Erythroblast (primary cell): Measurements from ENCODE around the gene WDR44.
"Not testable (repeated sequence)": the region's sequence is repeated elsewhere in the genome, so short reads cannot be mapped to it uniquely, and the experiment has no call there.

ENCODE experiments used
- DNase-seq, 2 experiments: peaks; one replicate each; lab custom pipeline; 2025; lab: John Stamatoyannopoulos, UW
- GATA1 ChIP-seq: IDR thresholded peaks from 2 replicates; pipeline ENCODE4 v1.6.1; 2011; ENCODE audit warnings: low read depth, mild to moderate bottlenecking, control low read depth, low read length, moderate library complexity
- POLR2A ChIP-seq: IDR thresholded peaks from 2 replicates; pipeline ENCODE4 v1.6.1; 2011; ENCODE audit warnings: mild to moderate bottlenecking, low read length

WDR44 gene, protein sequence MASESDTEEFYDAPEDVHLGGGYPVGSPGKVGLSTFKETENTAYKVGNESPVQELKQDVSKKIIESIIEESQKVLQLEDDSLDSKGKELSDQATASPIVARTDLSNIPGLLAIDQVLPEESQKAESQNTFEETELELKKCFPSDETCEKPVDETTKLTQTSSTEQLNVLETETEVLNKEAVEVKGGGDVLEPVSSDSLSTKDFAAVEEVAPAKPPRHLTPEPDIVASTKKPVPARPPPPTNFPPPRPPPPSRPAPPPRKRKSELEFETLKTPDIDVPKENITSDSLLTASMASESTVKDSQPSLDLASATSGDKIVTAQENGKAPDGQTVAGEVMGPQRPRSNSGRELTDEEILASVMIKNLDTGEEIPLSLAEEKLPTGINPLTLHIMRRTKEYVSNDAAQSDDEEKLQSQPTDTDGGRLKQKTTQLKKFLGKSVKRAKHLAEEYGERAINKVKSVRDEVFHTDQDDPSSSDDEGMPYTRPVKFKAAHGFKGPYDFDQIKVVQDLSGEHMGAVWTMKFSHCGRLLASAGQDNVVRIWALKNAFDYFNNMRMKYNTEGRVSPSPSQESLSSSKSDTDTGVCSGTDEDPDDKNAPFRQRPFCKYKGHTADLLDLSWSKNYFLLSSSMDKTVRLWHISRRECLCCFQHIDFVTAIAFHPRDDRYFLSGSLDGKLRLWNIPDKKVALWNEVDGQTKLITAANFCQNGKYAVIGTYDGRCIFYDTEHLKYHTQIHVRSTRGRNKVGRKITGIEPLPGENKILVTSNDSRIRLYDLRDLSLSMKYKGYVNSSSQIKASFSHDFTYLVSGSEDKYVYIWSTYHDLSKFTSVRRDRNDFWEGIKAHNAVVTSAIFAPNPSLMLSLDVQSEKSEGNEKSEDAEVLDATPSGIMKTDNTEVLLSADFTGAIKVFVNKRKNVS

DNA sequence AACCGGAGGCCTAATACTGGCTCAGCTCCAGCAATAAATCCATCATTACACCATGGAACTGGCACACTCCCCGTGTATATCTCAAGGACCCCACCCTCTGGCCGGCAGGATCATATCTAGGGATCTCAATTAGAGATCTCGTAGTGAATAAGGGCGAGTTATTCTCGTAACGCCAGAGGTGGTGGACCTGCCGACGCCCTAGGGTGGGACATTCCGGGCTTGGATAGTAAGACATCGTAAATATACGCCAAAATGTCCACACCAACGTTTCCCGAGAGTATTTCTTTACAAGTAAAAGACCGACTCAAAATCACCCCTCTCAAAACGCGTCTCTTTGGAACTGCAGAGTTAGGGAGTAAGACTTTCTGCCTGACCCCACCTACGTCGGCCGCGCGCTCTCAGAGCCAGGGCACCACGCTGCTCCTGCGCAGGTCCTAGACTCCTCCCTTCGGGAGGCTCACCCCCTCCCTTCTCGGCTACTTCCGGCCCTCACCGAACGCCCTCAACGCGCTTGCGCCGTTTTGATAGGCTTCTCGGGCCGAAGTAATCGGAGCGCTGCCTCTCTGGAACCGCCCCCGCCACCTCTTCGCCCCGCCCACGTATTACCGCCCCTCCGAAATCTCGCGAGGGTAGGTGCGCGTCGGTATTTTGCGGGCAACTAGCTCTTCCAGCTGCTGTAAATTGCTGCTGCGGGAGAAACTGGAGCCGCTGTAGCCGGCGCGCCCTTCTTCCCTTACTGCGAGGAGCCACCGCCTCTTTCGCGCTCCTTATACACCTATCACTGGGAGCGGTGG, at the start of gene WDR44:
TSS of gene WDR44 (plus strand) at position 643 of the 794 bp plus-strand sequence. CDS start 398 bp downstream, outside the sequence.
- peak; percentile 96 to 97 for DNase-seq
- TF ChIP-seq POLR2A, result peak; percentile 78
- no peak for TF ChIP-seq GATA1

DNA sequence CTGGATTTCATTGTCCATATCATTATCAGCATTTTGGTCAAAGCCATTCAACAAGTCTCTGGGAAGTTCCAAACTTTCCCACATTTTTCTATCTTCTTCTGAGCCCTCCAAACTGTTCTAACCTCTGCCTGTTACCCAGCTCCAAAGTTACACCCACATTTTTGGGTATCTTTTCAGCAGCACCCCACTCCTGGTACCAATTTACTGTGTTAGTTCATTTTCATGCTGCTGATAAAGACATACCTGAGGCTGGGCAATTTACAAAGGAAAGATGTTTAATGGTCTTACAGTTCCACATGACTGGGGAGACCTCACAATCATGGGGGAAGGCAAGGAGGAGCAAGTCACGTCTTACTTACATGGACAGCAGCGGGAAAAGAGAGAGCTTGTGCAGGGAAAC, 40.1 kb upstream of the WDR44 start:
- DNase-seq, result not testable (repeated sequence)

DNA sequence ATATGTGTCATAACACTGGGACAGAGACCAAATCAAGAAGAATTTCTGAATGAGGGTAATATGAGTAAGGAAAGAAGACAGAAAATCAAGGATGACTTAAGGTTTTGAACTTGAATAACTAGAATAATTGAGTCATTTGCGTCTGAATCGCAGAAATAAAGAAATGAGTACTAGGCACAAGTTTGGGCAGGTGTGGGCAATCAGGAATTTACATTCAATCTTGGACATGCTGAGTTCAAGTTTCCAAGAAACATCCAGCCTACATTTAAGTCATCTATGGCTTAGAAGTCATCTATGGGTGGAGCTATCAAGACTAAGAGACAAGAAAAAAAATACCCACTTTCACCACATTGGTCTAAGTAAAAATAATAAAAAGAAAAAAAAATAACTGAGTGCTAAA, 30.4 kb upstream of the WDR44 start:
- DNase-seq, result no peak
- no peak for TF ChIP-seq POLR2A
- TF ChIP-seq GATA1, result no peak

DNA sequence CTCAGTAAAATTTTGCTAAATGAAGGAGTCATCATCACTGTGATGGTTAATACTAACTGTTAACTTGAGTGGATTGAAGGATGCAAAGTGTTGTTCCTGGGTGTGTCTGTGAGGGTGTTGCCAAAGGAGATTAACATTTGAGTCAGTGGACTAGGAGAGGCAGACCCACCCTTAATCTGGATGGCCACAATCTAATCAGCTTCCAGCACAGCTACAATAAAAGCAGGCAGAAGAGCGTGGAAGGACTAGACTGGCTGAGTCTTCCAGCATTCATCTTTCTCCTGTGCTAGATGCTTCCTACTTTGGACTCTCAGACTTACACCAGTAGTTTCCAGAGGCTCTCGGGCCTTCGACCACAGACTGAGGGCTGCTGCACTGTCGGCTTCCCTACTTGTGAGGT, 21.3 kb upstream of the WDR44 start:
- DNase-seq, result peak; percentile 38 to 79
- TF ChIP-seq GATA1 (no peak), POLR2A (no peak)

DNA sequence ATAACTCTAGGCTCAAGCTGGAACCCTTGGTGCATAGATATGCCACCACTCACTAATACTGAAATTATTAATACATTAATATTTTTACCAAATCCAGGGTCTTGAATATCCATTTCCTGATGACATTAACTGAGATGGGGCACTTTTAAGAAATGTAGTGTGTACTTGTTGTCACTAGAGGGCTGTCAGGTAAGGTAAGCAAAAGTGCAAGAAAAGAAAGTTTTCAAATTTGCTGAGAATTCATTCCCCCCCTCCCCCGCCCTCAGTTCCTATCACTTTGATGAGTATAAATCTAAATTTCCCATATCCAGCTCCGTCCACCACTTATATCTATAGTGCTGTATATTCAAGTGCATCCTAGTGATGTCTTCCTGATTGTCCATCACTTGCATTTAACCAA, 20.5 kb upstream of the WDR44 start:
- DNase-seq, result peak; percentile 9 to 14
- TF ChIP-seq POLR2A (no peak), GATA1 (no peak)

DNA sequence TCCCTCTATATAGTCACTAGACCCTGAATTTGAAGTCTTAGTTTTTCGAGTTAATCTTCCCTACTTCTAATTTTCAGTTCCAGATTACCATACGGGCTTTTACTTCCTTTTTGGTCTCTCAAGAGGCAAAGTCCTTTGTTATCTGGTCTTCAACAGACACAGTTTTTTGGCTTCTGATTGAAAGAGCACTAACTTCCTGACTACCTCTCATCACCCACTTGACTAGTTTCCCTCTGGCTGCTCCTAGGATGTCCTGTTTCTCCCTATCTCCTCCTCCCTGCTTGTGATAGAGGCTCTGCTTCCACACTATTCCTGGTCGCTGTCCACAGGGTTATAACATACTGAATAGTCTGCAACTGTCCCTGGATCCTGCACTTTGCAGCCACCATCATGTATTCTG, 16.7 kb upstream of the WDR44 start:
- TF ChIP-seq POLR2A (no peak), GATA1 (no peak)
- peak; percentile 49 to 79 for DNase-seq

DNA sequence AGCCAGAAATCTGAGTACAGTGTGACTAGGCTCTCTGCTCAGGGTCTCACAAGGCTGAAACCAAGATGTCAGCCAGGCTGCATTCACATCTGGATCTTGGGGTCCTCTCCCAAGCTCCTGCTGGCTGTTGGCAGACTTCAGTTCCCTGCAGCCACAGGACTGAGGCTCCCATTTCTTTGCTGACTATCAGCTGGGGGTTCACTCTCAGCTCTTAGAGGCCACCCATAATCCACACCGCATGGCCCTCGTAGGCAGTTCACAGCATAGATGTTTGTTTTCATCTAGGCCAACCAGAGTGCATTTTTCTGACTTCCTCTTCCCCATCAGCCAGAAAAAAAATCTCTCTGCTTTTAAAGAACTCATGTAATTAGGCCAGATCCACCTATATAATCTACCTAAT, 8.2 kb upstream of the WDR44 start:
- DNase-seq, result no peak
- TF ChIP-seq GATA1 (no peak), POLR2A (no peak)

DNA sequence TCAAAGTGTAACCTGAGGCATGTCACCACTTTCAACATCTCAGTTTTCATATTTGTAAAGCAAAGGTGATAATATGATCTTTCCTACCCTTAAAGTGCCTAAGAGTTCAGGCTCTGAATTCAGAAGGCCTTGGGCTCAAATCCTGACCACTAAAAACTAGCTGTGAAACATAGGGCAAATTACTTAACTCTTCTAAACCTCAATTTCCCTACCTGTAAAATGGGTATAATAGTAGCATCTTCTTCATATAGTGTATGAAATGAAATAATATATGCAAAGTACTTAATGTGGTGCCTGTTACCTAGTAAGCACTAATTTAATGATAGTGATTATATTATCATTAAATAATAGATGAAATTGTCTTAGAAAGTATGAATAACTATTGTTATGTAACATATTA, 7.0 kb upstream of the WDR44 start:
- no peak for DNase-seq
- TF ChIP-seq POLR2A, result no peak
- TF ChIP-seq GATA1, result no peak

DNA sequence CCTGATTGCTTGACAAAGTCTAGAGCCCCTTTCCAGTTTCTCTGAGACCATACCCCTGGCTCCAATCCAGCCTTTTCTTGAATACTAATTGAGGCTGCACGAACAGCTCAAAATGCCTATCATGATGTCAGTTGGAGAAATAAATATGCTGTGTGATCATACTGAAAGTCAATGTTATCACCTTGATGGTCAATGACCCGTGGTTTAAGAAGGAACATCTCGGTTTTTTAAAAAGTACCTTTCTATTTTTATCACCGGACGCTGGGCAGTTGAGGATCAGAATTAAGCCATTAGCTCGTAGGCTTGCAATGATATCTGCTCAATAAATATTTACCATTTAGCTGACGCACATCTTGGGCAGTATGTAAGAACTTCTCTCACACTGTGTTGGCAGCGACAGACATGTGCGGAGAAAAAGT, 852 bp upstream of the WDR44 start:
- no peak for TF ChIP-seq POLR2A
- no peak for TF ChIP-seq GATA1
- peak in 1 of 2 experiments; percentile 38 for DNase-seq

DNA sequence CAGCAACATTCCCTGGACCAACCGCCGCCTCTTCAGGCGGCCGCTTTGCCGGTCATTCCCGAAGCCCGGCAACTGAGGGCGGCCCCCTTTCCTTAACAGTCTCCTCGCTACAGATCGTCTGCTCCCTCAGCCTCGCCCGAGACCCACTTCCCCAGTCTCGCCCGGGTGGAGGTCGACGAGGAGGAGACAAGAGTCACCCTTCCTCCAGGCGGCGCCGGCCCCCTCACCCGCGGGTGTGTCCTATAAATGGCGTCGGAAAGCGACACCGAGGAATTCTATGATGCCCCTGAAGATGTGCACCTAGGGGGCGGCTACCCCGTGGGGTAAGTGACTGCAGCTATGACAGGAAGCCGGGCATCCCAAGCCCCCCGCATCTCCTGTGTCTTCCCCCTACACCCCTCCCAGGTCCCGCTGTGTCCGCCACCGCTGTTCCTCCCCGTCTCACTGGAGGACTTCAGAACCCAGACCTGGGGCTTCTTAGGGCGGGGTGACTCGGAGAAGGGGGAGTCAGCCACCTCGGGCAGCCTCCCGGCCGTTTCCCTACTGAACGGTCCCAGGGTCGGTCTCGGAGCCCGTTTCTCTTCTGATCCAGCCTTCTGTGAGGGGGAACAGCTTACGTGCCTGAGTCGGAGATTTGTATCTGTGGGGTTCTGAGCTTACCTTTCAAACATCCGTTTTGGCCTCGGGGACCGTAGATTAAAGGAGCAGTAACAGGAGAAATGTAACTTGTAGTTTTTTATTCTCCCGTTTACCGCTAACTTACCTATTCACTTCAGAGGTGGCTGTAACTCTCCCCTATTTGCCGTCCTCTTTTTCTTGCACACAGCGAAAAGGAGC, 570 bp downstream of the WDR44 start:
- TF ChIP-seq GATA1, result no peak
- no peak for TF ChIP-seq POLR2A
- peak; percentile 68 to 79 for DNase-seq

DNA sequence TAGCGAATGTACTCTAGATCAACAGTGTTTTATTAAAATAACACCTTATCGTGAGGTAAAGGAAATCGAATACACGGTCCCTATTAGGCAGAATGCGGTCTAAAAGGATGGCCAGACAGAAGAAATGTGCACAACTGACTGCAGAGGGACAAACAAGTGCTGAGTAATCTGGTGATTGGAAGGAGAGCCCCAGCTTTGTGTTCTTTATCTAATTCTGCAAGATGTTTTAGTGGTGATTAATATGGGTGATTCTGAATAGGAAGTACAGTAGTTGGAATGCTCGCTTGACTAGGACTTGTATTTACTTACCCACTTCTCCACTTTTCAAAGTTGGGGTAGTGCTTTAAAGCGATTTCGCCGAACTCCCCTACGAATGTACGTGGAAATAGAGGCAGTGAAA, 1.2 kb downstream of the WDR44 start:
- DNase-seq, result peak; percentile 67 to 84

DNA sequence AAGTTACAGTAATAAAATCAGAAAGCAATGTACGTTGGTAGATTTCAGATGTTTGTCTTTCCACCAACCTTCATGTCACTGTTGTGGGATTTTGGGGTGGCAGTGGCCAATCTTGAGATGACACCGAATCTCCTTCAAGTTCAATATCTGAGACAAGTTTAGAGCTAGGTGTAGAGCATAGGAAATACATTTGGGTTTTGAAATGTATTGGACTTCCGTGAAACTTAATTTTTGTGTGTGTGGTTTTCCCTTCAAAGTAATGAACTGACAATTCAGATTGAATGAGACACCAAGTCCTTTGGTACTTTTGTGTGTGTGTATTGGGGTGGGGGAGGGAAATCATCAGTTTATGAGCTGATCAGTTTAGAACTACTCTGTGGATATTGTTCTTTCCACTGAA, 1.8 kb downstream of the WDR44 start:
- peak; percentile 20 to 24 for DNase-seq
- TF ChIP-seq GATA1 (no peak), POLR2A (no peak)

More for the DNA sequence above, 1.2 kb downstream of the WDR44 start:
- peak; percentile 48 for TF ChIP-seq POLR2A
- TF ChIP-seq GATA1, result no peak

DNA sequence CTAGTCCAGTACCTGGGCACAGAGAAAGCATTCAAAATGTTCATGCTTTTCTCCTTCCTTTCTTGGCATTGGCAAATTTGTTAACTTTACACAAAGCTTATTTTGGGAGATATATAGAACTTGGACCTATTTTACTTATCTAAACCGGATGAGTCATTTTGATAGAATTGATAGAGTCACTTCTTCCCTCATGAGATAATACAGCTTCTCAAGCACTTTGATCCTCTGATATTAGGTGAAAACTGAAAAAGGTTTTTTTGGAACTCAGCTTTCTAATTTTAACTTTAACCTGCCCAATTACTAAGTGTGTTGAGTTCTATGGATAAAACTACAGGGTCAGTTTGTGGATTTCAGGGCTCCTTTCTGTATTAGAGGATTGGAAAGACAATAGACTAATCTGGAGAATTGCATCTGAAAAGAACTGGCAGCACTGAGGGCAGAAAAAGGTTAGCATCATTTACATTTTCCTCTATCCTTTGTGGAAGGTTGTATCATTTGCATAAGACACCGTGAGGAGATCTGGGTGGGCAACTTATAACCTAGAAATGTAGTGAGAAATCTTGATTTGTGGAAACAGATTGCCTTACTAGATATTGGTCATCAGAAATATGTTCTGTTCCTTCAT, 2.4 kb downstream of the WDR44 start:
- peak in 1 of 2 experiments; percentile 0 for DNase-seq
- TF ChIP-seq POLR2A, result no peak
- TF ChIP-seq GATA1, result no peak
